GM23338 (cell line): Measurements from ENCODE around the gene FBRSL1.

ENCODE experiments used
- CREB1 ChIP-seq: fragments of 250-450 bp; sonication (Bioruptor Pico); IDR thresholded peaks from 2 replicates; pipeline ENCODE4 v1.5.0; 2020; ENCODE audit warnings: low read depth, mild to moderate bottlenecking, moderate library complexity
- EZH2 ChIP-seq: fragments of 200-600 bp; sonication (generic); IDR thresholded peaks from one replicate; pipeline ENCODE4 v1.8.0; 2017; ENCODE audit warnings: antibody characterized with exemption, mild to moderate bottlenecking, low read depth; ENCODE audit not compliant: unreplicated experiment
- EZH2phosphoT487 ChIP-seq: fragments of 200-600 bp; sonication (generic); IDR thresholded peaks from one replicate; pipeline ENCODE4 v1.8.1; 2018; ENCODE audit warnings: antibody characterized with exemption; ENCODE audit not compliant: unreplicated experiment
- JUNB ChIP-seq: IDR thresholded peaks from one replicate; pipeline ENCODE4 v1.6.1; 2016; ENCODE audit warnings: antibody characterized with exemption; ENCODE audit not compliant: unreplicated experiment
- POLR2AphosphoS5 ChIP-seq: IDR thresholded peaks from 2 replicates; pipeline ENCODE4 v1.6.1; 2016; ENCODE audit warnings: antibody characterized with exemption, low read depth
- TF ChIP-seq, protein P1 (sequence below), 2 experiments: fragments of 200-600 bp in 1 of 2; sonication (generic) in 1 of 2; conservative IDR thresholded peaks; 2 replicates each; pipeline versions ENCODE4 v1.5.1 to v1.6.1; 2016 to 2017; ENCODE audit warnings: antibody characterized with exemption in 2 of 2, low read depth in 2 of 2, mild to moderate bottlenecking in 2 of 2, moderate library complexity in 1 of 2
- TF ChIP-seq, protein P2 (sequence below): IDR thresholded peaks from one replicate; pipeline ENCODE4 v1.6.1; 2018; ENCODE audit warnings: antibody characterized with exemption; ENCODE audit not compliant: unreplicated experiment

DNA sequence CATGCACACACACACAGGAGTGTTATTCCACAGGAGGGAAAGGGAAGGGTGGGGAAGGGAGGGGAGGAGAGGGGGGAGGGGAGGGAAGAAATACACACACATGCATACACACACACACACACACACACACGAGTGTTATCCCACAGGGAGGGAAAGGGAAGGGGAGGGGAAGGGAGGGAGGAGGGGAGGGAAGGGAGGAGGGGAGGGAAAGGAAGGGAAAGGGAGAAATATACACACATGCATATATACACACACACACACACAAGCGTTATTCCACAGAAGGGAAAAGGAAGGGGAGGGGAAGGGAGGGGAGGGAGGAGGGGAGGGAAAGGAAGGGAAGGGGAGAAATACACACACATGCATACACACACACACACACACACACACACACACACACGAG lies 19.6 kb upstream of the FBRSL1 start:
- TF ChIP-seq, protein P1, sequence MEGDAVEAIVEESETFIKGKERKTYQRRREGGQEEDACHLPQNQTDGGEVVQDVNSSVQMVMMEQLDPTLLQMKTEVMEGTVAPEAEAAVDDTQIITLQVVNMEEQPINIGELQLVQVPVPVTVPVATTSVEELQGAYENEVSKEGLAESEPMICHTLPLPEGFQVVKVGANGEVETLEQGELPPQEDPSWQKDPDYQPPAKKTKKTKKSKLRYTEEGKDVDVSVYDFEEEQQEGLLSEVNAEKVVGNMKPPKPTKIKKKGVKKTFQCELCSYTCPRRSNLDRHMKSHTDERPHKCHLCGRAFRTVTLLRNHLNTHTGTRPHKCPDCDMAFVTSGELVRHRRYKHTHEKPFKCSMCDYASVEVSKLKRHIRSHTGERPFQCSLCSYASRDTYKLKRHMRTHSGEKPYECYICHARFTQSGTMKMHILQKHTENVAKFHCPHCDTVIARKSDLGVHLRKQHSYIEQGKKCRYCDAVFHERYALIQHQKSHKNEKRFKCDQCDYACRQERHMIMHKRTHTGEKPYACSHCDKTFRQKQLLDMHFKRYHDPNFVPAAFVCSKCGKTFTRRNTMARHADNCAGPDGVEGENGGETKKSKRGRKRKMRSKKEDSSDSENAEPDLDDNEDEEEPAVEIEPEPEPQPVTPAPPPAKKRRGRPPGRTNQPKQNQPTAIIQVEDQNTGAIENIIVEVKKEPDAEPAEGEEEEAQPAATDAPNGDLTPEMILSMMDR (conservative IDR thresholded peaks at IDR 0.05; ENCODE audit: low read depth in 2 of 2) = no peak
- TF ChIP-seq EZH2 = no peak
- TF ChIP-seq, protein P2, sequence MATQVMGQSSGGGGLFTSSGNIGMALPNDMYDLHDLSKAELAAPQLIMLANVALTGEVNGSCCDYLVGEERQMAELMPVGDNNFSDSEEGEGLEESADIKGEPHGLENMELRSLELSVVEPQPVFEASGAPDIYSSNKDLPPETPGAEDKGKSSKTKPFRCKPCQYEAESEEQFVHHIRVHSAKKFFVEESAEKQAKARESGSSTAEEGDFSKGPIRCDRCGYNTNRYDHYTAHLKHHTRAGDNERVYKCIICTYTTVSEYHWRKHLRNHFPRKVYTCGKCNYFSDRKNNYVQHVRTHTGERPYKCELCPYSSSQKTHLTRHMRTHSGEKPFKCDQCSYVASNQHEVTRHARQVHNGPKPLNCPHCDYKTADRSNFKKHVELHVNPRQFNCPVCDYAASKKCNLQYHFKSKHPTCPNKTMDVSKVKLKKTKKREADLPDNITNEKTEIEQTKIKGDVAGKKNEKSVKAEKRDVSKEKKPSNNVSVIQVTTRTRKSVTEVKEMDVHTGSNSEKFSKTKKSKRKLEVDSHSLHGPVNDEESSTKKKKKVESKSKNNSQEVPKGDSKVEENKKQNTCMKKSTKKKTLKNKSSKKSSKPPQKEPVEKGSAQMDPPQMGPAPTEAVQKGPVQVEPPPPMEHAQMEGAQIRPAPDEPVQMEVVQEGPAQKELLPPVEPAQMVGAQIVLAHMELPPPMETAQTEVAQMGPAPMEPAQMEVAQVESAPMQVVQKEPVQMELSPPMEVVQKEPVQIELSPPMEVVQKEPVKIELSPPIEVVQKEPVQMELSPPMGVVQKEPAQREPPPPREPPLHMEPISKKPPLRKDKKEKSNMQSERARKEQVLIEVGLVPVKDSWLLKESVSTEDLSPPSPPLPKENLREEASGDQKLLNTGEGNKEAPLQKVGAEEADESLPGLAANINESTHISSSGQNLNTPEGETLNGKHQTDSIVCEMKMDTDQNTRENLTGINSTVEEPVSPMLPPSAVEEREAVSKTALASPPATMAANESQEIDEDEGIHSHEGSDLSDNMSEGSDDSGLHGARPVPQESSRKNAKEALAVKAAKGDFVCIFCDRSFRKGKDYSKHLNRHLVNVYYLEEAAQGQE = no peak
- TF ChIP-seq EZH2phosphoT487 = no peak
- no peak for TF ChIP-seq POLR2AphosphoS5
- no peak for TF ChIP-seq CREB1 (CRISPR knock-in tag)
- TF ChIP-seq JUNB = no peak
